ENCODE data around the gene SHH.

- TF ChIP-seq POLR2AphosphoS5 (IDR thresholded peaks at IDR 0.05; ENCODE audit: low read depth, low read length), result no peak
- no peak for TF ChIP-seq PAX5 (IDR thresholded peaks at IDR 0.05; ENCODE audit: insufficient read depth, low read length, severe bottlenecking)
- no peak for TF ChIP-seq POLR2A (IDR thresholded peaks at IDR 0.05; ENCODE audit: low read depth, low read length)
- TF ChIP-seq POU2F2 (IDR thresholded peaks at IDR 0.05; ENCODE audit: low read depth, low read length), result no peak
- TF ChIP-seq SPI1 (IDR thresholded peaks at IDR 0.05; ENCODE audit: low read depth, low read length), result no peak
Measured at GRCh38 chr7:155765458-155765857, 46.8 kb downstream of the SHH start.

All from GM12891 (cell line).